Pancreas (tissue), 10 donors: ENCODE measurements around the gene TGFB1. TPM values are rescaled to one million over a fixed set of nuclear protein-coding genes. Genes with fewer than 3 reads are reported as not detected.

Experiments used
- ATAC-seq, 4 donors: fragments of 200-7000 bp; cut with Tn5 transposase; one replicate each; pipeline versions ENCODE4 v1.8.0 to v1.9.1; 2020; ENCODE audit warnings: mild to moderate bottlenecking in 4 of 4, moderate library complexity in 4 of 4
- DNase-seq, 6 donors: peaks; one replicate each; pipeline ENCODE4 v3.0.0-alpha.2; 2020
- FAIRE-seq: peaks from 2 replicates; lab custom pipeline; 2012; peaks lifted over from hg19 to GRCh38; lab: Jason Lieb, UNC
- H3K27ac ChIP-seq, 4 donors: fragments of 200-600 bp; sonication (generic); 1 replicate in 3 of 4; 2 replicates in 1 of 4; pipeline versions ENCODE4 v1.5.0 to v1.8.0; 2020
- H3K27me3 ChIP-seq, 4 donors: fragments of 200-600 bp; one replicate each; pipeline ENCODE4 v1.8.0; 2021
- H3K36me3 ChIP-seq, 3 donors: fragments of 200-600 bp; sonication (generic) in 1 of 3; one replicate each; pipeline versions ENCODE4 v1.5.0 to v1.8.0; 2020 to 2021
- H3K4me1 ChIP-seq, 3 donors: fragments of 200-600 bp; one replicate each; pipeline ENCODE4 v1.8.0; 2021
- H3K4me3 ChIP-seq, 4 donors: fragments of 200-600 bp; sonication (generic) in 2 of 4; one replicate each; pipeline versions ENCODE4 v1.5.0 to v1.8.0; 2020 to 2021
- H3K9me3 ChIP-seq, 4 donors: fragments of 200-600 bp; one replicate each; pipeline ENCODE4 v1.8.0; 2021
- CTCF ChIP-seq, 4 donors: fragments of 200-600 bp; sonication (generic) in 3 of 4; IDR thresholded peaks; one replicate each; pipeline versions ENCODE4 v1.5.0 to v1.8.0; 2021; ENCODE audit warnings: antibody characterized with exemption in 4 of 4
- WGBS, 2 donors: extraction: QIAGEN DNeasy Blood & Tissue Kit; methylation state at CpG; one replicate each; pipeline ENCODE4 v1.1.7; 2013; 5-methylcytosine and 5-hydroxymethylcytosine counted together
- intact Hi-C, 3 donors: fragments of 100-400 bp; cut with DNase I; formaldehyde crosslinking; loops; one replicate each; pipeline versions ENCODE4 v1.11.1 to v1.14.2; 2022
- polyA plus RNA-seq, 2 donors: library from polyadenylated mRNA; stranded (reverse); fragments of 200-250 nt; gene quantifications; one replicate each; pipeline ENCODE4 v1.2.3, GENCODE V29; 2013
- total RNA-seq, 6 donors: library from RNA; stranded (reverse); fragmentation: NEBNext Ultra II Directional in 4 of 6; extraction: Animal tissue kit (Norgen Biotek cat#: 25700) in 4 of 6; gene quantifications; one replicate each; pipeline versions ENCODE4 v1.2.1 to v1.2.4, GENCODE V29; 2021 to 2023
- donor health status: healthy with polysubstance abuse.
- donor health status: DM: no; HTN: no; CAD: no; lungs with moderate emphysema.
- donor health status: DM: no; HTN: no; CAD: no.
- donor health status: control.
- donor health status: control.
- donor health status: Bipolar disorder and iron deficiency.
- donor health status: DM: yes; HTN: yes; CAD: no.
- donor health status: DM: no; HTN: no; CAD: no.
- donor health status: DM: no; HTN: no; CAD: no.
- donor health status: DM: yes; HTN: yes; CAD: no.

Gene TGFB1
- total and polyA plus RNA-seq, 8 donors = 3.3 to 32.3 (median 6.1) TPM

- TF ChIP-seq CTCF (IDR thresholded peaks at IDR 0.05) = no peak
- ATAC-seq (peak; percentile 32 to 47 (median 37)), DNase-seq (peak in 1 of 6 donors; percentile 55), FAIRE-seq (no peak)
- 5 to 6% methylated on average over 26 of the region's 26 CpGs for WGBS, 2 donors
- H3K27ac ChIP-seq = peak overlapping the region; percentile 41 to 98 (median 92)
- H3K36me3 ChIP-seq = peaks cover 3 to 26% (median 20%) of the 10 kb centered on the region in 3 donors
- peak overlapping the region; percentile 47 to 84 (median 65) for H3K4me3 ChIP-seq
- no peaks in the 10 kb centered on the region for H3K9me3 ChIP-seq
- no peaks in the 10 kb centered on the region for H3K27me3 ChIP-seq
- H3K4me1 ChIP-seq = peaks cover 6 to 25% (median 6%) of the 10 kb centered on the region in 3 donors
- intact Hi-C loops = loop anchor here in 1 of 3 donors (10.0 kb wide), 1 partner anchor 105 kb away; no protein-coding TSS in a partner anchor
Observed at GRCh38 chr19:41309180-41310032, 44.3 kb downstream of the TGFB1 start.

DNA sequence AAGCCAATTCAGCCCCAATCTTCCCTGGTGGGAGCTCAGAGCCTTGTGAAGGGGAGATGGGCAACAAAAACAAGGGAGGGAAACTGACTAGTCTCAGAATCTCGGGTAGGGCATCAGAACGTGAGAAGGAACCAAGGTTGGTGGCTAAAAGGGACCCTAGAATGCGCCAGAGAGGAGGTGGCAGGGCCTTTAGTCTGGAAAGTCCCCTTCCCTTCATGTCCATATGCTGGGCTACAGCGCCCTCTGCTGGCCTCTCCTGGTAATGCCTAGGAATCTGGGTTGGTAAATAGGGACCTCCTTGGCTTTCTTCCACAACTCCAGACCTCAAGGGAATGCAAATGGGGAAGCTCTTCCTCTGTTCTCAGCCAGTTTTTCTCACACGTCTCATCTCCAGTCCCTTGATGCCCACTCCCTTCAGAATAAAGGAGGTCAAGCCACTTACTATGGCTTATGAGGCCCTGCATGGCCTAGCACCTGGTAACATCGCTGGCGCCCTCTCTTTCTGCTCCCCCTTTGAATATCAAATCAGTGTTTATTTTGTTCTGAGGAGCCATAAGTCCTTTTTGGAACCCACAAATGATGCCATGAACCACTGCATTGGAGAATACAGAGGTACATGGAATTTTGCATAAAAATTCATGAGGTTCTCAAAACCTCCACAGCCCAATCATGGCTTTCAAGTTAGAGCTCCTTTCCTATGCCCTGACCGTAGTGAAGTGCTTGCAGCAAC, 45.1 kb downstream of the TGFB1 start:
- Histone ChIP-seq H3K27me3 (no peaks in the 10 kb centered on the region), H3K4me3 (peak overlapping the region in 2 of 4 donors; percentile 47 to 57), H3K4me1 (peaks cover 6 to 25% (median 6%) of the 10 kb centered on the region in 3 donors), H3K36me3 (peaks cover 7 to 34% (median 28%) of the 10 kb centered on the region in 3 donors), H3K27ac (peak overlapping the region; percentile 41 to 98 (median 92)), H3K9me3 (no peaks in the 10 kb centered on the region)
- FAIRE-seq (no peak), ATAC-seq (peak; percentile 57 to 85 (median 74)), DNase-seq (peak; percentile 82 to 99 (median 94))
- intact Hi-C loops = loop anchor here in 1 of 3 donors (10.0 kb wide), 1 partner anchor 104 kb away; no protein-coding TSS in a partner anchor
- peak; percentile 91 to 98 (median 94) for TF ChIP-seq CTCF (IDR thresholded peaks at IDR 0.05)
- 21% methylated on average over 8 of the region's 8 CpGs for WGBS, 2 donors

- 42% methylated on average over 4 of the region's 4 CpGs for WGBS, 2 donors
- Histone ChIP-seq H3K9me3 (no peaks in the 10 kb centered on the region), H3K36me3 (peaks cover 7 to 40% (median 31%) of the 10 kb centered on the region in 3 donors), H3K4me3 (no peak overlapping the region), H3K27me3 (no peaks in the 10 kb centered on the region), H3K4me1 (peaks cover 6 to 25% (median 6%) of the 10 kb centered on the region in 3 donors), H3K27ac (peak overlapping the region in 3 of 4 donors; percentile 88 to 98 (median 95))
- intact Hi-C loops = loop anchor here in 1 of 3 donors (10.0 kb wide), 1 partner anchor 103 kb away; no protein-coding TSS in a partner anchor
- FAIRE-seq (no peak), DNase-seq (peak in 1 of 6 donors; percentile 43), ATAC-seq (no peak)
- no peak for TF ChIP-seq CTCF (IDR thresholded peaks at IDR 0.05)
Observed at GRCh38 chr19:41307954-41308449, 45.7 kb downstream of the TGFB1 start.

GRCh38 chr19:41307090-41307875, 46.4 kb downstream of the TGFB1 start:
- DNase-seq (no peak), ATAC-seq (no peak), FAIRE-seq (no peak)
- TF ChIP-seq CTCF (IDR thresholded peaks at IDR 0.05) = no peak
- Histone ChIP-seq H3K9me3 (no peaks in the 10 kb centered on the region), H3K27ac (peak overlapping the region in 2 of 4 donors; percentile 88 to 98), H3K27me3 (no peaks in the 10 kb centered on the region), H3K4me3 (no peak overlapping the region), H3K36me3 (peaks cover 7 to 46% (median 38%) of the 10 kb centered on the region in 3 donors), H3K4me1 (peaks cover 6 to 25% (median 6%) of the 10 kb centered on the region in 3 donors)
- WGBS, 2 donors = 71 to 74% methylated on average over 8 of the region's 8 CpGs
- intact Hi-C loops = loop anchor here in 1 of 3 donors (10.0 kb wide), 1 partner anchor 102 kb away; no protein-coding TSS in a partner anchor
